Measurements from ENCODE around the gene GDPD5.
A peak's percentile ranks its signal among the peaks of the same experiment; 100 is the strongest.
"Not testable (repeated sequence)": the region's sequence is repeated elsewhere in the genome, so short reads cannot be mapped to it uniquely, and the experiment has no call there.

GDPD5 gene

DNA sequence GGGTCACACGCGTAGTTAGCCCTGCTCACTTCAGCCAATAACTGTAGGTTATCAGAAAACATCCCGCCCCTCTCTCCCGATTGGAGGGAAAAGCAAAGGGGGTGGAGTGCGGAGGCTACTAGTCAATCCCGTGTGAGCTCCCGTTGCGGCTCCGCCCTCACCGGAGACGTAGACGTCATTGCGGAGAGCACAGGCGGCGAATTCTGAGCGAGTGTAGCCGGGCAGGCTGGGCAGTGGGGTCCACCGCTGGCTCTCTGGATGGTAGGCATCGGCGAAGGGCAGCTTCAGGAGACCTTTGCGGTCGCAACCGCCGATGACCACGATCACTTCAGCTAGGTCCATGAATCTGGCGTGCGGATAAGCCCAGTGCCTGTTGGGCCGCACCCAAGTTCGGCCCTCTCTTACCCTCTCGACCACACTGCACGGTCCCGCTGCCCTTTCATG lies 97.4 kb downstream of the GDPD5 start:
- peak; percentile 87 for DNase-seq

DNA sequence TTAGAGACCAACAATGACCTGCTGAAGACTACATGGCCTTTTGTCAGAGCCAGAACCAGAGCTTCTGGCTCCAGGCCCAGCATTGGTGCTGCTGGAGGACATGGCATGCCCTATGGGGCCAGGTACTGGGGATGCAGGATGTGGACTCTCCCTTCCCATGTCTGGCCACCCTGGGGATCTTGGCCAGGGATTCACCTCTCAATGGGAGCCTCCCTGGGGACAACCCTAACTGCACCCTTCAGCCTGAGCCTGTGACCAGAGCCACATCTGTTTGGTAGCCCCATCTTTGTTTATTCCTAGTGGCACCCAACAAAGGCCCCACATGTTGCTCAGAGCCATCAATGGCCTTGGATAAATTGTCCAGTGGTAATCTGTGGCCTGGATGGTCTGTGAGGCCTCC lies 98.6 kb downstream of the GDPD5 start:
- DNase-seq = no peak

DNA sequence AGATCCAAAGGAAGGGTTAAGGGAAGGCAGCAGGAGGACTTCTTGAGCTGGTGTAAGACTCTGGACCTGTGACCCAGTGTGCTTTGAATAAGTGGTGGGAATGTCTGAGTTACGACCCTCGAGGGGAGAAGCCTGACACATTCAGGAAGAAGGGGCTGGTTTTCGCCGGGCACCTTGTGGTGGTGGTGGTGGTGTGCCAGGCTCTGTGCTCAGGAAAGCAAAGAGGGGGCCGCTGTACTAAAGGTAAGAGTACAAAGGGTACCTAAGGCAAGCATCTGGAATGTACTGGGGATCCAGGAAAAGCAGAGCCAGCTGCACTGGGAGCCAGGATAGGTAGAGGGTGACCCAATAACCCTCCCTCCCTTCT lies 99.0 kb downstream of the GDPD5 start:
- DNase-seq = no peak

DNA sequence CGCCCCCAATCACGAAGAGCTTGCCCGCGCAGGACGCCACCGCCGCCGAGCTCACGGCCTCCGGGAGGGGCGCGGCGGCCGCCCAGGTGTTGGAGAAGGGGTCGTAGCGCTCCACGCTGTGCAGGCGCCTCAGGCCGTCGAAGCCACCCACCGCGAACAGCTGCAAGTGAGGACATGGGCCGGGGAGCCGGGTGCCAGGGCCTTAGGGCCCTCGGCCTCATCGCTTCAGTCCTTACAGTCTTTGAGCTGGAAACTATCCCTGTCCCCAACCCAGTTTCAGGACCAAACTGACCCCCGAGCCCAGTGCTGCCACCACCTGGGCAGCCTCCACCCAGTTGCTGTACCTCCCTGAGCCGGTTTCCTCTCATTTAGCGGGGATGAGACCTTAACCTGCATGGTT lies 100.3 kb downstream of the GDPD5 start:
- DNase-seq = no peak

DNA sequence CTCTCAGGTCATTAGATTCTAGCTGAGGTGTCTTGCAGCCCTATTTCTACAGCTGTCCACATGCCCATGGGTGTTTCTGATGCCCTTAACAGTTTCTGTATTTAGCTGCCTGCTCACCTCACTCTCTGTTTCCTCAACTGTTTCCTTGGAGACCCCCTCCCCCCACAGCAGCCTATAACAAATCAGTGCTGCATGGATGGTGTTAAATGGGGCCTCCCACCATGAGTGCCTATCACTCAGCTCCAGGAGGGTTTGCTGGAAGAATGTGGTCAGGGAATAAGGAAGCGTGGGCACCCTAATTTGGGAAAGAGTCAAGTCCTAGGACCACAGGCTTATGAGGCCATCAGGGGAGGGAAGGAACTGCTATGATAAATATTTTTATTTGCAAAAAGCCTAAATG lies 101.3 kb downstream of the GDPD5 start:
- no peak for DNase-seq

DNA sequence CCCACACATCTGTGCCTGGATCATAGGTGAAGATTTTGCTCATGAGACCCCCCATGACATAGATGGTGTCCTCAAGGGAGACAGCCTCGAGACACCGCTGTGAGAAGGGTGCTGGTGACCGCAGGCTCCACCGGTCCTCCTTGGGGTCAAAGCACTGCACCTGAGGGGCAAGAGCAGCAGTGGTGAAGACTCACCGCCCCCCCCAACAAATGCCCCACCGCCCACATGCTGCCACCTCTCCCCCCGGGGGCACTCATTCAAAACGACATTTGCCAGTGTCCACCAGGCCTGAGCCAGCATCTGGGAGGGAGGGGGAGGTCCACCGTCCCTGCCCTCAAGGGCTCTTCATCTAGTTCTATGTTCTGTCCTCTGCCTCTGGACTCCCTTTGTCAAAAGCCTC lies 102.0 kb downstream of the GDPD5 start:
- DNase-seq = no peak

DNA sequence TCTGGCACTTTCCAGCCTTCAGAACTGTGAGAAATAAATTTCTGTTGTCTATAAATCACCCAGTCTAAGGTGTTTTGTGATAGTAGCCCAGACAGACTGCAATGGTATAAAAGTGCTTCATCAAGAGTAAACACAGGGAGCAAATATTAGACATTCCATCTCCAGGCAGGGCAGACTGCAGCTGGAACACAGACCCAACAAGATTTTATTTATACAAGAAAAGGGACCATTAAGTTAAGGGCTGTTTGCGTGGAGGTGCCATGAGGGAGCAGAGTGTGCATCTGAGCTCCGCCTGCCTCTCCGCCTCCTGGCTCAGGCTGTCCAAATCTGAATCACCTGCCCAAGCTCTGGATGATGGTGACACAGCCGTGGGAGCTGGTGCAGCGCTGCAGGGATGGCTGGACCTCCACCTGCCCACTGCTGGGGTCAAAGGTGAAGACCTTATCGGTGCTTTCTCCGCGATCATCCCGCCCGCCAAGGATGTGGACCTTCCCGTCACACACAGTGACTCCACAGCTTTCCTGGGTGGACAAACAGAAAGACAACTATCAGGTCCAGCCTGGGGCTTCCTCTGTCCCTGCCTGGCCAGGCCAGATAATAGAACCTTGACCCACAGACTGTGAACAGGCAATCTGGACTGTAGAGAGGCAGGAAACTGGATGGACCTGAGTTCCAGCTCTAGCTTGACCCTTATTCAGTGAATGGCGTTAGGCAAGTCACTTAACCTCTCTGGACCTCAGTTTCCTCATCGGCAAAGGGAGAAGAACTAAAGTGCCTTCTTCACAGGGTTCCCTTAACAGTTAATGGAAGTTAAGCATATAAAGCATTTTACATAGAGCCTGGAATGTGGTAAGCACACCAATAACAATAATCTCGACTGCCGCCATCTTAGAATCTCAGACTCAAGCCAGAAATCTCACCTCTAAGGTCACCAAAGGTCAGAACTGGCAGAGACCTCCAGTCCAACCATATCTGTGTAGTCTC lies 103.2 kb downstream of the GDPD5 start:
- DNase-seq = no peak

DNA sequence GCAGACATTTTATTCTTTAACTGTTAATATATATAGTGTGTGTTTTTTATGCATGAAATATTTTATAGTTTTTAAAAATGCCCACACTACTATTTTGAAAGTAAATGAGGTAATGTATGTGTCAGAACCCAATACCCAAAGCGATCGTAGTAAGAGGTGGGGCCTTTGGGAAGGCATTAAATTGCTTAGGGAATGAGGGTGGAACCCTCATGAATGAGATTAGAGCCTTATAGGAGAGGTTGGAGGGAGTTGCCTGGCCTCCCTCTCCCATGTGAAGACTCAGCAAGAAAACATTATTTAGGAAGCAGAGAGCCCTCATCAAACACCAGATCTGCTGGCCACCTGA lies 103.9 kb downstream of the GDPD5 start:
- DNase-seq = no peak

DNA sequence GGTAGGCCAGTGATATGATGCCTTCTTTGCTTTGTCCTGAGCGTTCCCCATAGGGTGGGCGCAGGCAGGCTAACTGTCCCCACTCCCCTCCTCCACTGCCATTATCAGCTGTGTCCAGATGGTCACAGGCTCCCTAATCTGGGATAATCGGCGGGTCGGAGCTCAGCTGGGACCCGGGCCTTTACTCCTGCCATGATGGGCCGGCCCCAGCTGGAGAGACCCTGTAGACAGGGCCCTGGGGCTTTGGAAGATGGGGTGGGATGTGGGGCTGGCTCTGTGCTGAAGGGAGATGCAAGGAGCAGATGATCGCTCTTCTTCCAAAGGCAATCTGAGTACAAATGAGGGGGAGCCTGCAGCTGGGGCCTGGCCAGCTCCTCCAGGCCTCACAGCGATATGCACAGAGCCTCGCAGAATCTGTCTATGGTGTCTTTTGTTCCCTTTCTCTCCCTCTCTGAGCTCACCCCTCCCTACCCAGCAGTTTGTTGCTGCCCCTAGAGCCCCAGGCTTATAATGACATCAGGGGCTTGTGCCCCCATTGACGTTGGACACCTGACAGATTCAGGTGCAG lies 104.6 kb downstream of the GDPD5 start:
- no peak for DNase-seq

DNA sequence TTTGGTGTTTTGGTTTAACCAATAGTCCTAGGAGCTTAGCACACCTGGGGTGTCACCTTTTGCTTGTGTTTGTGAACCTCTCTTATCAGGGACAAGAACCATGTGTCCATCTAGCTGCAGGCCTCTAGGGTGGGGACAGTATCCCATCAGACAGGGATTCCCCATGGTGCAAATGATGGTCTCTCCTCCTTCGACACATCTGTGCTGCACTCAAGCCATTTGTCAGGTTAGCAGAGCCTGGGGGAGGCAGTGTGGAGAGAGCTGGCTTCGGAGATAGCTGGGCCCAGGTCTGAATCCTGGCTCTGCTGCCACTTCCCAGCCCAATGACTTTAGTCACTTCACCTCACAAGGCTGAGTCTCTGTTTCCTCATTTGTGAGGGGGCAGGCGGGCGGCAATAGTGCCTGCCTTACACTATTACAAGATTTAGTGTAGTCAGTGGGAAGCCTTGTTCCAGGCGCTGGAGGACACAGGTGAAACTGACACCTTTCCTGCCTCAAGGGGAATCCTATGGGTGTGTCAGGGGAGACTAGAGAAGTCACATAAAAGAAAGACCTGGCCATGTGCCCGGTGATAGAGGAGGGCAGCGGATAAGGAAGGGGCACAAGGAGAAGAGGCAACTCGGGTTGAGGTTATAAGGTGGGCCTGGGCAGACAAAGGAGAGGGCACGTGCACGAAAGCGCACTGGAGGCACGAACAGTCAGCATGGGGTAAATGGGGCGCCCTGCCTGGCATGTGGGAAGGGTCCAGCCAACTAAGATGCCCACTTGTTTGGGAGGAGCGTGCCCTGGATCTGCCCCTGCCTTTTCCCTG lies 105.3 kb downstream of the GDPD5 start:
- no peak for DNase-seq

DNA sequence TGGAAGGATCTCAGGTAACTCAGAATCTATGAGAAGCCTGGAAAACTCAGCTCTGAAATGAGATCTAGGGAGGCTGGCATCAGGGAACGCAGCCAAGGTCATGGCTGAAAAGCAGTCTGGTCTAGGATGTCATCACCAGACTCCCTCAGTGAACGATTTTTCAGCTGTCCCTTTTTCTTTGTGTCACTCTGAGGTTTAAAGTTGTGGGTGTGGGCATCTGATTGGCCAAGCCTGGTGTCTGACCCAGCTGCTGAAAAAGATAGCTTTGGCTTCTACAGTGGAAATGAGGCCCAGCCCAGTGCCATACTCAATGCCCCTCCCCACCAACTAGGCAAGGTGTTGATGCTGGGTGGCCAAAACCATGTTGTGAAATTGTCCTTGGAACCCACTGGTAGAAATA lies 111.9 kb downstream of the GDPD5 start:
- DNase-seq = no peak

DNA sequence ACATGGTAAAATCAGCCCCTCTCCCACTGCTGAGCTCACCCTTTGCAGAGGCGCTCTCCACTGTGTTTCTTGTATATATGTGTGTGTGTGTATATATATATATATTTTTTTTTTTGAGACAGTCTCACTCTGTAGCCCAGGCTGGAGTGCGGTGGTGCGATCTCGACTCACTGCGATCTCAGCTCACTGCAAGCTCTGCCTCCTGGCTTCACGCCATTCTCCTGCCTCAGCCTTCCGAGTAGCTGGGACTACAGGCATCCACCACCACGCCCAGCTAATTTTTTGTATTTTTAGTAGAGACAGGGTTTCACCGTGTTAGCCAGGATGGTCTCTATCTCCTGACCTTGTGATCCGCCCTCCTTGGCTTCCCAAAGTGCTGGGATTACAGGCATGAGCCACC lies 112.6 kb downstream of the GDPD5 start:
- DNase-seq = not testable (repeated sequence)

DNA sequence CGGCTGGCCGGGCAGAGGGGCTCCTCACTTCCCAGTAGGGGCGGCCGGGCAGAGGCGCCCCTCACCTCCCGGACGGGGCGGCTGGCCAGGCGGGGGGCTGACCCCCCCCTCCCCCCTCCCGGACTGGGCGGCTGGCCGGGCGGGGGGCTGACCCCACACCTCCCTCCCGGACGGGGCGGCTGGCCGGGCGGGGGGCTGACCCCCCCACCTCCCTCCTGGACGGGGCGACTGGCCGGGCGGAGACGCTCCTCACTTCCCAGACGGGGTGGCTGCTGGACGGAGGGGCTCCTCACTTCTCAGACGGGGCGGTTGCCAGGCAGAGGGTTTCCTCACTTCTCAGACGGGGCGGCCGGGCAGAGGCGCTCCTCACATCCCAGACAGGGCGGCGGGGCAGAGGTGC lies 115.8 kb downstream of the GDPD5 start:
- DNase-seq = not testable (repeated sequence)

DNA sequence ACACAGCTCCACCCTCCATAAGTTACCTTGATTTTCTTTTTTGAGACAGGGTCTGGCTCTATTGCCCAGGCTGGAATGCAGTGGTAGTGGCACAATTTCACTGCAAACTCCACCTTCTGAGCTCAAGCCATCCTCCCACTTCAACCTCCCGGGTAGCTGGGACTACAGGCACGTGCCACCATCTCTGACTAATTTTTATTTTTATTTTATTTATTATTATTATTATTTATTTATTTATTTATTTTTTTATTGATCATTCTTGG lies 116.9 kb downstream of the GDPD5 start:
- DNase-seq = no peak

DNA sequence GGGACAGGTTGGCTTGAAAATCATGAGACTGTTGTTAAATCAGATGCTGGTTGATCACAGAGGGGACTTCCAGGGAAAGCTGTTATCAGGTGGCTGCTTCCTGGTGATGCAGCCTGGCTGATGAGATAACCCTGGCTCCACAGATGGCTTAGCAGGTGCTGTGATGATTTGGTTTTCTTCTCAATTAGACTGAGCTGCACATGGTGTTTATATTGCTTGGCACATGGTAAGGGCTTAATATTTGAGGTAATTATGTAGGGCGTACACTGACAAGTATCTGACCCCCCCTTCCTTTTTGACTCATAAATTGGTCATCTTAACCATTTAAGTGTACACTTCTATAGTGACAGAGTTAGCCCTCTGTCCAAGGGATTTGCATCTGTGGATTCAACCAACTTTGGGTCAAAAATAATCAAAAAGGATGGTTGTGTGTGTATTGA lies 119.4 kb downstream of the GDPD5 start:
- peak; percentile 18 for DNase-seq

DNA sequence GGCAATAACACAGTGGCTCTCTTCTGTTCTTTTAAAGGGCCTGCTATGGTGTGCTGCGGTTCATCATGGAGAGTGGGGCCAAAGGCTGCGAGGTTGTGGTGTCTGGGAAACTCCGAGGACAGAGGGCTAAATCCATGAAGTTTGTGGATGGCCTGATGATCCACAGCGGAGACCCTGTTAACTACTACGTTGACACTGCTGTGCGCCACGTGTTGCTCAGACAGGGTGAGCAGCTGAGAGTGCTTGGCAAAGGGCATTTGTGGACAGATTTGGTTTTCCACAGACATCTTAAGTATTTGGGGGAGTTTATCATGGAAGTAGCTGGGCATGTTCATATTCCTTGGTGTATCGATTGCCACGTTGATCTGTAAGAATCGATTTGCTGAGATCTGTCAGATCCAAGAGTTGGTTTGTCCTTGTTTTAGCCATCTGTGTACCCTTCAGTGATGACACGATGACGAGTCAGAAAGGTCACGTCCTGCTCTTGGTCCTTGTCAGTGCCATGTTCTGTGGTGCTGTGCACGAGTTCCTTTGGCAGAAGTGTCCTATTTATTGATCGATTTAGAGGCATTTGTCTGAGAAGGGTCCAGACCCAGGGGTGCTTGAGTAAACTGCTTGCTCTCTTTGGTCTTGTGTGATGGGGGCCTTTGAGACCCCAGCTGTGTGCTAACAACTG lies 121.6 kb downstream of the GDPD5 start:
- DNase-seq = no peak

DNA sequence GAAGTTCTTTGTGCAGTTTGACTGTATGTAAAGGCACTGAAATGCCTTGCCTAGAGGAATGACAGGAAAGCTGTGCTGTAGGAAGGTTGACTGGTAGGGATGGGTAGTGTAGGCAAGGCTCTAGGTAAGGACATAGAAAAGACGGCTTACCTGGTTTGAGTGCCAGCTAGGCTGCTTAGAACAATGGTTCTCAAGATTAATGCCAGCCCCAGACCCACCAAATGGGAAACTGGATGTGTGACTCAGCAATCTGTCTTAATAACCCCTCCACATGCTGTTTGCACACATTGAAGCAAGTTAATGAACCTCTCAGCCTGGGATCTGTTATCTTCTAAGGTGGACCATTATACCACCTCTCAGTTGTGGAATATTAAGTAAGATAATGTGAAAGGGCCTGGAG lies 122.7 kb downstream of the GDPD5 start:
- DNase-seq = no peak

DNA sequence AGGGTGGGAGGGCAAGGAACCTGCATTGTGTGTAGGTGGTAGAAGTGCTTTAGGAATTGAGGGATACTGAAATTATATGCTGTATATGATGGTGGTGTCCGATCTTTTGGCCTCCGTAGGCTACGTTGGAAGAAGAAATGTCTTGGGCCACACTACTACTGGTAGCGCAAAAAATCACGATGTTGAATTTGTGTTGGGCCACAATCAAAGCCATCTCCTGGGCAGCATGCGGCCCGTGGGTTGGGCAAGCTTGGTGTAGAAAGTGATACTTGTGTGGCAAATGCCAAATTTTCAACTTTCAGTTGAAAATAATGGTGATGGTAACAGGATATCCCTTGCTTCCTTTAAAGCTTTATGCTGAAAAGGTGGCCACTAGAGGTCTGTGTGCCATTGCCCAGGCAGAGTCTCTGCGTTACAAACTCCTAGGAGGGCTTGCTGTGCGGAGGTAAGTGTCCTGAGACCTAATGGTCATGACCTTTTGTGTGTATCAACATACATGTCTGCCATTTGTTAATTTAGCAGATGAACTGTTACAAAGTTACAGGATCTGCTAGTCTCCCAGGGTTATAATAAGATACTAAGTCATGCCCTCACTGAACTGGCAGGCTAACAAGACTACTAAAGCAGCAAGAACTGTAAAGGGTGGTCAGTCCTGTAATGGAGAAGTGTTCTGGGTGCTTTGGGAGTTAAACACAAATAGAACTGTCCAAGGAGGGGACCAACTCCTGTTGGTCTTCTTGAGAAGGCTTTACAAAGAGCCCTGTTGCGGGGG lies 123.6 kb downstream of the GDPD5 start:
- no peak for DNase-seq

DNA sequence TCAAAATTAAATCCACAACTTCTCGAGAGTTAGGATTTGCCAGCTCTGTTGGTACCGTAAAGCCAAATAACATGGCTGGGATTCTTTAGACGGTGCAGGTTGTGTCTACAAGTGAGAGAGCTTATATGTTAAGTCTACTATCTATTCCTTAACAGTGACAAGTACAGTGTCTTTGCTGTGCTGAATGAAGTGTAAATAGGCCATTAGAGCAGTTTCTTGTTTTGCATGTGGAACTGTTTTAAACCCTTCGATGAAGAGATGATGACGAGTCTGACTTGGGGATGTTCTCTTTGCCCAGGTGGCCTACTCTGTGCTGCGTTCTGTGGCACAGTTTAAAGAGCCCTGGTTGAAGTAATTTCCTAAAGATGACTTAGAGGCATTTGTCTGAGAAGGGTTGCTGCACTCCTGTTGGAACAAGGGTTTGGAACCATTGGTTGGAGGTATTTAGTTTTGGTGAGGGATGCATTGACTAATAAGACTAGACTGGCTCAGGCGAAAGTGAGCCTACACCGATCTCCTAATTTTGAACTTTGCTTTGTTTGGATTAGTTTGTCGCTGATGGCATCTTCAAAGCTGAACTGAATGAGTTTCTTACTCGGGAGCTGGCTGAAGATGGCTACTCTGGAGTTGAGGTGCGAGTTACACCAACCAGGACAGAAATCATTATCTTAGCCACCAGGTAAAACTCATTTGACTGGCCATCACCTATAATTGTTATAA lies 125.4 kb downstream of the GDPD5 start:
- DNase-seq = no peak

DNA sequence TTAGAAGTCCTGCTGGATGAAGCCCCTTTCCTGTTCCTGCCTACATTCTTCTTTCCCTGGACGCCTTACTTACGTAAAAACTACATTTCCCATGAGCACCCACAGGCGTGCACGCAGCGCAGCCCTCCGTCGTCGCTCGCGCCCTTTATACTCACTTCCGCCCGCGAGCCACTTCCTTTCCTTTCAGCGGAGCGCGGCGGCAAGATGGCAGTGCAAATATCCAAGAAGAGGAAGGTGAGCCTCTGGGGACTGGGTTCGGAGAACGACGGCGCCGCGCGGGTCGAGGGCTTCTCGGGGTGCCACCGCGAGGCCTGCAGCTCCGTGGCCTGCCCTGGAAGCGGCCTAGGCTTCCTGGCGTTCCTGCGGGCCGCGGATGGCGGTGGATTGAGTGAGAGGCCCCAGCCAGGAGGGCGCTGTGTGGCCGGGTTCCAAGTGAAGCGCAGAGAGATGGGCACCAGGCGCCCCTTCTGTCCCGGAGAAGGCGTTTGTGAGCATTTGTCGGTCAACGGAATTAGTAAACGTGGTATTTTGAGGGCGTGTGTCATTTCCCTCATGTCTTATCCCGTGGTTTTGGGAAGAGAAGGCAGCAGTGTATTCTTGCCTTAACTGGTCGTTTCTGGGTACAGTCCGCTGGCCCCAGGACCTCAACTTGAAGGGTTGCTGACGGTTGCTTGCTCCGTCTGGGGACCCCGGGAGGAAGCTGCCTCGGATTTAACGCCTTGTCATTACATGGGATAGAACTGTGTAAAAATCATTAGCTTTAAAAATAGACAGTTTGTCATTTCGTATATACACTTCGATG lies 126.2 kb downstream of the GDPD5 start, which contains the start of gene RPS3:
RPS3 (plus strand) TSS at position 175 of the 802 bp plus-strand sequence; CDS start at position 205, 30 bp downstream.
- peak; percentile 91 for DNase-seq

DNA sequence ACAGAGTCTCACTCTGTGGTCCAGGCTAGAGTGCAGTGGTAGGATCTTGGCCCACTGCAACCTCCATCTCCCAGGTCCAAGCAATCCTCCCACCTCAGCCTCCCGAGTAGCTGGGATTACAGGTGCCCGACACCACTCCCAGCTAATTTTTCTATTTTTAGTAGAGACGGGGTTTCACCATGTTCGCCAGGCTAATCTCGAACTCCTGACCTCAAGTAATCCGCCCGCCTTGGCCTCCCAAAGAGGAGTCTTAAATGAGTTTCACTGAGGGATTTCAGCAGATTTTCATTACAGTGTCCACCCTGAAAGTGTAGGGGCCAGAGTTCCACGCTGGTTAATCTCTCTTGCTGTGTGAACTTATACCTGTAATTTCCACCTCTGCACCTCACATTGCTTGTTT lies 126.8 kb downstream of the GDPD5 start:
- DNase-seq = no peak
